Epithelial cell of proximal tubule (primary cell): ENCODE data around the gene DCST1. TPM values are rescaled to one million over a fixed set of nuclear protein-coding genes. Genes with fewer than 3 reads are reported as not detected.

ENCODE experiments used
- DNase-seq: peaks from one replicate; pipeline ENCODE4 v3.0.0-alpha.2; 2011; ENCODE audit warnings: low read depth
- H3K4me3 ChIP-seq: 2 replicates; pipeline ENCODE4 v1.5.1; 2011; ENCODE audit warnings: low read depth, mild to moderate bottlenecking, low read length
- CTCF ChIP-seq: conservative IDR thresholded peaks from 2 replicates; pipeline ENCODE4 v1.5.1; 2012; ENCODE audit warnings: low read depth, mild to moderate bottlenecking, low read length
- total RNA-seq: library from RNA; depleted of rRNA; stranded (reverse); fragments of >200 nt; gene quantifications from 2 replicates; pipeline ENCODE4 v1.2.3, GENCODE V29; 2015

Gene DCST1
- total RNA-seq, 1 donor from 2014 or later, result not detected

- no peak for DNase-seq
- H3K4me3 ChIP-seq, result peak within 1 kb of the TSS; percentile 57
- TF ChIP-seq CTCF, result peak; percentile 89
Observed at GRCh38 chr1:155050560-155051341, 17.1 kb downstream of the DCST1 start, which contains the start of gene ADAM15. Gene ADAM15, plus strand, starts transcription at chr1:155051316. Its CDS starts 71 bp downstream, at chr1:155051387.

GRCh38 chr1:155051342-155051776, 17.7 kb downstream of the DCST1 start:
- peak overlapping the region; percentile 57 for H3K4me3 ChIP-seq
- no peak for TF ChIP-seq CTCF
- no peak for DNase-seq

- no peak for DNase-seq
- TF ChIP-seq CTCF, result no peak
- peak overlapping the region; percentile 57 for H3K4me3 ChIP-seq
Observed at GRCh38 chr1:155051777-155052398, 18.3 kb downstream of the DCST1 start.

DNA sequence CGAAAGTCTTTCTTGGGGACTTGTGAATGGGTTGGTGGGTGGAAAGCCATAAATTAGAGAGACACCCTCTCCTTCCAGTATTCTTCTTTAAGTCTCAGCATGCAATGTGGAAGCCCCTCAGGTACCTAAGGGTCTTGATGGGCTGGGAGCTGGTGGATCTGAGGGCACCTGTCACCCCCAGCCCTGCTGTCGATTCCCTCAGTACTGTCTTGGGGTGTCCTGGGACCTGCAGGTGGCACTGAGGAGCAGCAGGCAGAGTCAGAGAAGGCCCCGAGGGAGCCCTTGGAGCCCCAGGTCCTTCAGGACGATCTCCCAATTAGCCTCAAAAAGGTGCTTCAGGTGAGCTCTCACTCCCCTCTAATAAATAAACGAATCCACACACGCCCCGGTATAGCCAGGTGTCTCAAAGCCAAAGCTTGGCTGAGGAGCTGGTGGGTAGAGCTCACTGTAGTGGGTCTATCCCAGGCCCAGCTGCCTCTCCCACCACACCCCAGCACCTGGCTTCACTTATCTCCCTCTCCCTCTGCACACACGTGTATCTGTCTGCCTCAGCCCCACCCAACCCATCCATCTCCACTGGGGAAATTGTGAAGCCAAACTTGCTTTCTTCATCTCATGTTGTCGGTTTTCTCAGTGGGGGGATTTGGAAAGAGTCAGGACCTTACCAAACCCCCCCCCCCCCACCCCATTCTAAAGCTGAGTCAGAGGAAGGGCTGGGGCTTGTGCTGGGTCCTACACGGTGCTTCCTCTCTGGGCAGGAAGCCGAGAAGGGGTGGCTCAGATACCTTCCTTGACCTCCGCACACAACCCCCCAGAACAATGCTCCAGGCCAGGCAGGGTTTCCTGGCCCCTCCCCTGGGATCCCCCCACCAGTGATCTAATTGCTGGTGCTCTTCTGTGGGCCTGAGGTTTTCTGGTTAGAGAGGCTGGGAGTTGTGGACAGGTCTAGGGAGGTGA, 19.1 kb downstream of the DCST1 start:
- DNase-seq, result no peak
- H3K4me3 ChIP-seq, result peak overlapping the region; percentile 57
- TF ChIP-seq CTCF, result peak; percentile 54

- no peak overlapping the region for H3K4me3 ChIP-seq
- no peak for TF ChIP-seq CTCF
- no peak for DNase-seq
Observed at GRCh38 chr1:155053531-155054105, 20.0 kb downstream of the DCST1 start.

DNA sequence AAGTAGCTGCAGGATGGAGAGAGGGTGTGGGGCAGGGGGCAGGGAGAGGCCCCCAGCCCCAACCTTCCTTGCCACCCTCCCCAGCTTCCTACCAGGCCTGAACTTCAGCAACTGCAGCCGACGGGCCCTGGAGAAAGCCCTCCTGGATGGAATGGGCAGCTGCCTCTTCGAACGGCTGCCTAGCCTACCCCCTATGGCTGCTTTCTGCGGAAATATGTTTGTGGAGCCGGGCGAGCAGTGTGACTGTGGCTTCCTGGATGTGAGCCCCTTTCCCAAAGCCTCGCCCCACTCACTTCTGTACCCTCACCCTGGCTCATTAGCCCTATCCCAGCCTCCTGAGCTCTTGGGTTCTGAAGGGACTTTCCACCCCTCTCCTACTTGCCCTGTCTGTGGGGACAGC, 23.5 kb downstream of the DCST1 start:
- TF ChIP-seq CTCF, result no peak
- no peak overlapping the region for H3K4me3 ChIP-seq
- DNase-seq, result no peak
